Measurements from ENCODE around the gene SUSD2.

GRCh38 chr22:24235315-24235714 is 54.0 kb downstream of the SUSD2 start:
- TF ChIP-seq CTCF (IDR thresholded peaks at IDR 0.05; ENCODE audit: low read depth, low read length, poor library complexity, severe bottlenecking) (no peak), EZH2phosphoT487 (IDR thresholded peaks at IDR 0.05; ENCODE audit: borderline replicate concordance, low read length) (no peak)
